Measurements from ENCODE around the gene TGFBRAP1.

TGFBRAP1 gene

DNA sequence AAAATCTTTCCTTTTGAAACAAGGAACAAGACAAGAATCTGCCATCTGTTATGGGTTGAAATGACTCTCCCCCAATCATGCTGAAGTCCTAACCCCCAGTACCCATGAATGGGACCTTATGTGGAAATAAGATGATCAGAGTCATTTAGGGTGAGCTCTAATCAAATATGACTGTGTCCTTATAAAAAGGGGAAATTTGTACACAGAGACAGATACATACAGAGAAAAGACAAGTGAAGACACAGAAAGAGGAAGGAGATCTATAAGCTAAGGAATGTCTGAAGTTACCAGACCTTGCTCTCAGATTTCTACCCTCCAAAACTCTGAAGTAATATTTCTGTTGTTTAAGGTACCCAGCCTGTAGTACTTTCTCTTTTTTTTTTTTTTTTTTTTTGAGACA, 15.7 kb downstream of the TGFBRAP1 start:
- no peak for DNase-seq

DNA sequence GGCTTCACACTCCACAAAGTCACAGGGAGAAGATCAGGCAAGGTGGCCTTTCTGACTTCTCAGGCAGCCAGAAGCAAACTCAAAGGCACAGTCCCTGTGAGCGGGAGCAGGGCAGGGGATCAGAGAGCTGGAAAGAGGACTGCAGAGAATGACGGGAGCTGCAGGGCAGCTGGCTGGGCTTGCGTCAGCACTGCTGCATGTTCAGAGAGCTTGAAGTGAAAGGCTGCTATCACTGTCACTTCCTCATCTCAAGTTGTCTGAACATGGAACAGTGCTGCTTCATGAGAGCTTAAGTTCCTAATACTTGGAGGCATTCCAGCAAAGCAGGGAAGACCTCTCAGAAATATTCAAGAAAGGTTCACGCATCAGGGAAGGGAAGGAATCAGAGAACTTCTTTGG, 20.4 kb downstream of the TGFBRAP1 start:
- no peak for DNase-seq

DNA sequence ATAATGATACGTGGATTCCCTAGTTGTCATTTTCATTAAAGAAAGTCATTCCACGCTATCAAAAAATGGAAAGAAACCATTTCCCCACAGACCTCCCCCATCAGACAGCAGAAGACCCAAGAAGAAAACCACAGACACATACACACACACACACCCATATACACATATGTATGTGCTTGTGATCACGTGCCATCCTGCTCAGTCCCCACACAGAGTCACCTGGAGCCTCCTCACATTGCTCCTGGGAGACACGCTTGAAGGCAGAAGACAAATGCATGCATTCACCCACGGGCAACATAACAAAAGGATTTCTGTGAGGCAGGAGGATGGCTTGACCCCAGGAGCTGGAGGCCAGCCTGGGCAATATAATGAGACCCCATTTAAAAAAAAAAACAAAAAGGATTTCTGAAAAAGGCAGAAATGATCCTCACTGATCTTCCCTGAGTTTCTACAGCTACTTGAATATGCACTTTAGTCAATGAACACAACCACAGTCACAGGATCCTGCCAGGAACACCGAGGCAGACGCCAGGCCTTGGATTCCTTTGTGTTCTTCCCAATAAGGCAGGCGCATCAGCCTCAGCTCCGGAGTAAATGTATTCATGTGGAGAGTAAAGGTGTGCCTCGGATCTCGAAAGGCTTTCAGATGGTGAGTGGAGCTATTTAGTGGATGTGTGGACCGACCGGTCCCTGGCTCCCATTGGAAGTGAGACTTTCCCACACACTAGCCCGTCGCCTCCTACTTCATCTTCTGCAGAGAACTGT, 21.0 kb downstream of the TGFBRAP1 start:
- DNase-seq, result no peak

DNA sequence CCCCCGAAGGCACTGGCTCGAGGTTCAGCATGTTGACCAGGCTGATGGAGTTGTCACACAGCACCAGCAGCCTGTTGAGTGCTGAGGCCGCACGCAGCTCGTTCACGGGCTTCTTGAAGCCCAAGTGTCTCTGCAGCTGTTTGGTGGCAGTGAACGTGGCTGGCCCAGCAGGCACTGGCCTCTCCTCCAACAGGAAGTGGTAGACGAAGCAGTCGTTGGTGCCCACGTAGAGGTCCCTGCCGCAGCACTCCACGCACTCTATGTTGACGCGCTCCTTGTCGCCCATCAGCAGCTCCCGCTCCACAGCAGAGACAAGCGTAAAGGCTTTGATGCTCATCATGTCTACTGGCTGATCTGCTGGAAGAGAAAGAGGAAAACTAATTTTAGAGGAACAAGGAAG, 21.6 kb downstream of the TGFBRAP1 start:
- no peak for DNase-seq

DNA sequence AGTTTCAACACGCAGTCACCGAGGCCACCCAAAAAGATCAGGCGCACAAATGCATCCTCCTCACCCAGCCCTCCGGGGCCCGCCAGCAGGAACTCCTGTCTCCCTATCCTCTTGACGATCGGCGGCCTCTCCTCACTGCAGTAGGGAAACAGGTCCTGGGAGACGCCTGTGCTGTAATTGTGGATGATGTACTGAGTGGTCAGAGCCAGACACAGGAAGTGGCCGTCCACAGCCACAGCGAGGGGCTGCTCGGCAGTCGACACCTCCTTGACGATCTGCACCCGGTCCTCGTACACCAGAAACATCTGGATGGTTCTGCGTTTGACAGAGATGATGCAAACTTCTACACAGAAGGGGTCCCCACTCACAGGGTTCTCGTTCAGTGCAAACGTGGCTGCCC, 22.0 kb downstream of the TGFBRAP1 start:
- no peak for DNase-seq

DNA sequence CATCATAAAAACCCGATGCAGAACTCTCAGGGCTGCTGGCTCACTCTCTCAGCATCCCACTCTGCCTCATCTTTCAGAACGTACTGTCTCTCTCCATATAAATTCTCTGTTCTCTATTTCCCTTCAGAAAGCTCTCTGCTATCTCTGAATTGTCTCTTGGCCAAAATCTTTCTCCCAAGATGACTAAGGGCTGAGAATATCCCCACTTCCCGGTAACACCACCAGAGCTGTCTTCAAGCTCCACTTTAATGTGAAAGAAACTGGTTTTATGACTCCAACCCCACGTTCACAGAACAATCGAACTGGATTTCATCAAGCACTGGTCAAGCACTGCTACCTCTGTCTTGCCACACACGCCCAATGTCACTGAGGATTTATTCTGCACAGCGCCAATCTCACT, 22.4 kb downstream of the TGFBRAP1 start:
- no peak for DNase-seq

DNA sequence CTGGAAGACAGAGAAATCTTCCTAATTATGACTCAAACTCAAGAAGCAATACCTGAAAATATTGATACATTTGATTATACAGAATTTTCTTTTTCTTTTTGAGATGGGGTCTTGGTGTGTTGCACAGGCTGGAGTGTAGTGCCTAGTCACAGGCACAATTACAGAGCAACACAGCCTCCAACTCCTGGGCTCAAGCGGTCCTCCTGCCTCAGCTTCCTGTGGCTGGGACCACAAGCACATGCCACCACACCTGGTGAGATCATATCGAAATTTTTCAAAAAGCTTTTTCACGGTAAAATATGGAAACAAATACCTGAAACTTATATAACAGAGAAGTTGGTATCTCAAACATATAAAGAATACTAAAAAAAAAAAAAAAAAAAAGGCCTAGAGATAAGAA, 27.9 kb downstream of the TGFBRAP1 start:
- no peak for DNase-seq

DNA sequence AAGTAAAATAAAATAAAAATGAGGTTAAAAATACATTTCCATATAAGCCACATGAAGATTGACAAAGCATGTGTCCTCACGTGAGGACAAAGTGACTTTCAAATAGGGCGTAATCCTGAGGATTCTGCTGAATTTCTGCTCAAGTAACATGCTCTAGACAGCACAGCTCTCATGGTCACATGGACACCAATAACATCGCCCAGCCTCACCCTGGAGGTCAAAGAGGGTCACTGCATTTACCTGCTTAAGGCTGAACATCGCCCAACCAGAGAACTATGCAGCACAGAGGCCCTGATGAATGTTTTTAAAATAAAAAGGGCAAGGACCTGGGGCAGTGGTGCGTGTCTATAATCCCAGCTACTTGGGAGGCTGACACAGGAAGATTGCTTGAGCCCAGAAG, 30.2 kb downstream of the TGFBRAP1 start:
- no peak for DNase-seq

DNA sequence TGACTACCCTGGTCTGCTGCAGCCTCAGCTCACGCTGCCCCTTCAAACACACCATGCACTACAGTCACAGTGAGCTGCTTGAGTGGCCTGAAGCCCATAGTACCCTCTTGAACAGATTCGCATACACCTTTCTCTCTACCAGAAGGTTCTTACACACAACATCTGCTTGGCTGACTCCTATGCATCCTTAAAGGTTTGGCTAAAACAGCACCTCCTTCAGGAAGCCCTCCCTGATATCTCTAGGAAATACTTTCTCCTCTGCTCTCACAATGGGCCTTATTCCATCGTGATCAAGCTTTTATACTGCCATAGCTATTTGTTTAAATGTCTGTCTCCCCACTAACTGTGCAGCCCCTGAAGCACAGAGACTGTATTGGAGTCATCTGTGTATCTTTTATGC, 31.5 kb downstream of the TGFBRAP1 start:
- no peak for DNase-seq

DNA sequence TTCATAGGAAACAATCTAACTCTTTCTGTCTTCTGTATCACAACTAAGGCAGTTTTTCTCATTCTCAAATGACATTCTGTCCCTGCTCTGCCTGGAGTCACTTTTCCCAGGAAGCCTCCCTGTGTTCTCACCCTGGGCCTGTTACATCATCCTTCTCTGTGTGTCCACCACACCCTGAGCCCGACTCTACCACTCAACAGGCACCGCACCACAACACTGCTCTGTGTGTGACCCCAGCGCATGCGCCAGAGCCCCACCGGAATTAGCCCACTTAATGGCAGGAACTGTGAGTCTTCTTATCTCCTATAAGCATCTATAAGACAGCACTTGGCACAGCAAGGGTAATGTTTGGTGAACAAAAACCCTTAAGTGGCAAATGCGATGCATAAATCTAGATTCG, 32.3 kb downstream of the TGFBRAP1 start:
- no peak for DNase-seq

DNA sequence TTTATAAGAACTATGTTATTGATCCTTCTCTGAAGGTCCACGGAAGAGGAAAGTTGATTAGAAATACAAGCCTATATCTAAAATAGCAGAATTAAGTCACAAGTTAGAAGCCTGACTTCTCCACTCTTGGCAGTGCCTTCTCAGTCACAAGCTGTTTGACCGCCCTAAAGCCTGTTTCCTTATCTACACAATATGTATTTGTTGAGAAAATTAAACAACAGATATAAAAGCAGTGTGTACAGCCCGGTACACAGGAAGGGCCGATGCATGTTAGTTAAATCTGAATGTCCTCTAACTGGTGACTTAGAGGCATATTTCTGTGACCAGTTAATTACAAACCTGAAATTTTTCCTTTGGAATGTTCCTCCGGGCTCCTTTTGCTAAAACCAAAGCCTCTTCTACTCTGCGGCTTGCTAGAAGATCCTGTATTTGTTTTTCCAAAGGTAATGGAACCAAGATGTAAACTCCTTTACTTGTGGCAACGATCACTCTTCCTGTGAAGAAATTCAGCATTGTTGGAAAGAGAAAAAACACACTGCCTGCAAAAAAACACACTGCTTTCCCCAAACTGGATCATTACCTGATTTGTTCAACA, 33.4 kb downstream of the TGFBRAP1 start:
- DNase-seq, result no peak

DNA sequence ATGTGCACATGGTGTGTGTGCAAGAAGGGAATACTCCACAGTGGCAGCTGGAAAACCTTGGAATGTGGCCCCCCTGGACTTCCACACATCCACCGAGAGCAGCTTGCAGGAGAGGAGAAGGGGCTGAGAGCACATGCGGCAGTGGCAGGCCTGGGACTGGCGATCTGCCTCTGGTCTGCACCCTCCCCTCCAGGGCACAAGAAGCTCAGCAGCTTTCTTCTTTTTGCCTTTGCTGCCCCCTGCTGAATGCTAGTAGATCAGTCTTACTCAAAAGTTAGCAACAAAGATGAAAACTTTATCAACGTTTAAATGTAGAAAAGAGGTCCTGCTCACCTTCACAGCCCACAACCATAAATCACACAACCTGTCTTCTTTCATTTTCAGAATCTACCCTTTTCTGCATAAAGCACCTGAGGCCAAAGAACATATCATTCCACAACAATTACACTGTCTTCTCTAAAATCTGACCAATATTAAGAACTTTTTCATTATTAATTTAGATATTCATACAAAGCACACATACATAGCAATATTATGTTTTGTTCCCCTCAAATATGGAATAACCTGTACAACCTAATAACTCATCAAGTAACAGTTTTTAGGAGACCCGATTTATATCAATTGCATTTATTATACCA, 34.6 kb downstream of the TGFBRAP1 start:
- no peak for DNase-seq

DNA sequence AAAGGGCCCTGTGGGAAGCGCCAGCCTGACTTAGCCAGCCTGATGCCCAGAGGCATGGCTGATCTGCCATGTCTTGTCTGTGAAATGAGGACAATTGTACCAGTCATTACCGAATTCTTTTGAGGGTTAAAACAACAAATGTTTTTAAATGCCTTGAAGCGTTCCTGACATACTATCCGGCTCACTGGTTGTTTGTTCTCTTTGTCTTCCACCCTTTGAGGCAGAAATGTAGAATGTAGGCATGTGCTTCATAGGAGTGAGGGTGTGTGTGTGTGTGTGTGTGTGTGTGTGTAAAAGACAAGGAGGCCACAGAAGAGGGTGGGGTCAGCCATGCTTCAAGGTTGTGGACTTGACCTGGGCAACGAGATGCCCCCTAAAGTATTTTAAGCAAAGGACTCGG, 35.5 kb downstream of the TGFBRAP1 start:
- DNase-seq, result no peak

DNA sequence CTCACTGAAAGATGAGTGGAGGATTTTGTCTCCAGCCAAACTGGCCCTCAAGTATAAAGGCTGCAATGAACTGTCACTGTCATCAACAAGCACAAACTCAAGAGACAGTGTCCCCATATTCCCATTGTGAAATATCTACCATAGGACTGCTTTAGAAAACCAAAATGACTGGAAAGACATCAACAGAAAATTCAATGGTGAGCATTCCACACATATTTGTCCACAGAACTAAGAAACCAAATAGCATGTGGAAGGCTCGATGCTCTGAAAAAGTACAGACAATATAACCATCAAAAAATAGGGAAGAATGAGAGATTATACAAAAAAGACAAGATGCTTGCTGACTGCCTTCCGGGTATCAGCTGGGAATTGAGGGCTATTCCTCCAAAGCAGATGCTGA, 37.6 kb downstream of the TGFBRAP1 start:
- DNase-seq, result no peak

DNA sequence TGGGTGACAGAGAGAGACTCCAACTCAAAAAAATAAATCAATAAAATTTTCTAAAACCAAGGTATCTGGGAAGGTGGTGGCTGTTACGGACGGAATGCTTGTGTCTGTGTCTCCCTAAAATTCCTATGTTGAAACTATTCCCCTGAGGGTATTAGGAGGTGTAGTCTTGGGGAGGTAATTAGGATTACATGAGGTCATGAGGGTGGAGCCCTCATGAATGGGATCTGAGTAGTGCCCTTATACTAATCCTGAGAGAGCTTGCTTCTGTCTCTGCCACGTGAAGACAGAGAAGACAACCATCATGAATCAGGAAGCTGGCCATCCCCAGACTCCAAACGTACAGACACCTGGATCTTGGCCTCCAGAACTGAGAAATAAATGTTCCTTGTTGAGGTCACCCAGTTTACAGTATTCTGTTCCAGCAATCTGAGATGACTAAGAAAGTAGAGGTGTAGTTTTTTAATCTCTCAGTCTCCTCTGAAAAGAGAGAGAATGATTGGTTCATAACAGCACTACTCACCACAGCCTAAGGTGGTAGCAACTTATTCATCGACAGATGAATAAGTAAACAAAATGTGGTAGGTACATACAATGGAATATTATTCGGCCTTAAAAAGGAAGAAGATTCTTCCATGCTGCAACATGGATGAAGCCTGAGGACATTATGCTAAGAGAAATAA, 38.4 kb downstream of the TGFBRAP1 start:
- no peak for DNase-seq

DNA sequence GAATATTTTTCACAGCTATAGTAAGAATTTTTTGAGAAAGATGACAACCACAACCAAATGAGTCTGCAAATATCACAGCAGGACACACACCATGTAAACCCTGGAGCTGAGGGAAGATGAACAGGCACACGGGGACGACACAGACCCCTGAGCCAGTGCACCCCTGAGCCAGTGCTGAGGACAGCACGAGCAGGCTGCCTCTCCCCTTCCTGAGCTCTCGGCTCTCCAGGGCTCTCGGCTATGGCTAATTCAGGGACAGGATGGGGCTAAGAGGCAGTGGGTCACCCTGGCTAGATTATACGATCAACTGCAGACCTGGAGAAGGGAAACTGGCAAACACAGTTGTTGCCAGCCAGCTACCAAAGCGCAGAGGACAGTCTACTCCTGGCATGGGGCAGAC, 41.4 kb downstream of the TGFBRAP1 start:
- no peak for DNase-seq

DNA sequence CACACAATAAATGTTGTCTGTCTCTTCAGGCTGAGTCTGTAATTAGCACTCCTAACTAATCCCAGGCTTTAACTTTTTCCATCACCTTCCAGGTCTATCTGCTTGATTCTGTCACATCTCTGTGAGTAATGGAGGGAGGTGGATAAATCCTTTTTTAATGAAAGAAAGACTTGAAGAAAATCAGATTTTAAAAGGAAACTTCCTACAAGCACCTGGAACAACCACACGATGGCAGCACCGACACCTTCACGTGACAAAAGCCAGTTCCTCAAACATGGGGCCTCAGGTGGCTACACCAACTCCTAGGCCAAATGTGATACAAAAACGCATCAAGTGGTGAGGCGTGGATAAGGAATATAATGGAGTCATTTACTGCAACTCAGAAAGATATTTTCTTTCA, 41.8 kb downstream of the TGFBRAP1 start:
- no peak for DNase-seq

DNA sequence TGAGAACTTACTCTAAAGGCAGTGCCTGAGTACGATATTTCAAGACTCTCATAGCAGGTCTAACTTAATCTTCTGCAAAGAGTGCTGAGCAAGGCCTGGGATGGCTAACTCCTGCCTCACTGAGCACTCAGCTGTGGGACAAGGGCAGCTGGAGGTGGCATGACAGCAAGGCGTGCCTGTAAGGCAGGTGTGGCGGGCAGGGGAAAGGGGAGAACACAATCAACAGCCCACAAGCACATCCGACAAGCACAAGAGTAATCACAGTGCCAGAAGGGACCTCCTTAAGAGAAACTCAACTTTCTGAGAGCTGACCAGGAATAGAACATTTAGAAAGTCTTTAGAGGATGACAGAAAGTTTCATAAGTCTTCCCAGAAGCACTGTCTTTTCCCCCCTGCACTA, 46.0 kb downstream of the TGFBRAP1 start:
- DNase-seq, result no peak

DNA sequence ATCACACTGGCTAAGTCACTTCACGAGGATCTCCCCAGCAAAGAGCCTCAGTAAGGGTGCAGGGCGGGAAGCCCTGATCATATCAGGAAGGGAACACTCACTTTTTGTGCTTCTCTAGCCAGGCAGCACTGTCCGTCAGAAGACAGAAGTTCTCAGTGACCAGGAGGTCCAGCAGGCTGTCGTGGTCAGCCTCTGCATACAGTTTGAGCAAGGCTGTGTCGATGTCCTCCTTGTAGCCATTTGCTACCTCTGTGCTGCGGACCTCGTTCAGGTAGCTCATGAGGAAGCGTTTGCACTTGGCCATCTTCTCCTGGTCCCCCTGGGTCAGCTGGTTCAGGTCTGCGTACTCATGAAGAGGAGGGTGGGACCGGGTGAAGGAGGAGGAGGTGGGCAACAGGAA, 49.3 kb downstream of the TGFBRAP1 start:
- no peak for DNase-seq

DNA sequence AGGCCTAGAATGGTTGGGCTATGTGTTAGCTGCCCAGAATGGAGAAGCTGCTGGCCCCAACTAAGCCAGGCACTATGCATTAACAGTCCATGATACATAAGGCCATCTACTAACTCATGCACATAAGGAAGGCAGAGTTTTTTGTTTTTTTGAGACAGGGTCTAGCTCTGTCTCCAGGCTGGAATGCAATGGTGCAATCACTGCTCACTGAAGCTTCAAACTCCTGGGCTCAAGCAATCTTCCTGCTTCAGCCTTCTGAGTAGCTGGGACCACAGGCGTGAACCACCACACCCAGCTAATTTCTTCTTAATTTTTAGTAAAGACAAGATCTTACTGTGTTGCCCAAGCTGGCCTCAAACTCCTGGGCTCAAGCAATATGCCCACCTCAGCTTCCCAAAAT, 50.4 kb downstream of the TGFBRAP1 start:
- DNase-seq, result no peak

DNA sequence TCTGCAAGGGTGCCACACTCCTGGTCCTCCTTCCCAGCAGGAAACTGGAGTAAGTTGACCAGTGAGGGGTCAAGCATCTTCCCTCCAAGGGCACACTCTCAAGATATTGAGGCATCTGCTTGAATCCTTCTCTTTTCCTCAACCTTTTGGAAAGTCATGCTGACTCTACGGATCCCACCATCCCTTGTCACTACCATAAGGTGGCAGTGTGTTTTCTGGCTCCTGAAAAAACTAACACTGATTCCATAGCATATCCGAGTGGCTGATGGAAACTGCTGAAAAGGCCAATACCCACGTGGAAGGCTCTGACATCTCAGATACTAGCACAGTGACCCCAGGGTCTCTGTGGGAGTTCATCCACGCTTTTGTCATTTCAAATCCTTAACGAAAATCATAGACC, 50.9 kb downstream of the TGFBRAP1 start:
- no peak for DNase-seq

DNA sequence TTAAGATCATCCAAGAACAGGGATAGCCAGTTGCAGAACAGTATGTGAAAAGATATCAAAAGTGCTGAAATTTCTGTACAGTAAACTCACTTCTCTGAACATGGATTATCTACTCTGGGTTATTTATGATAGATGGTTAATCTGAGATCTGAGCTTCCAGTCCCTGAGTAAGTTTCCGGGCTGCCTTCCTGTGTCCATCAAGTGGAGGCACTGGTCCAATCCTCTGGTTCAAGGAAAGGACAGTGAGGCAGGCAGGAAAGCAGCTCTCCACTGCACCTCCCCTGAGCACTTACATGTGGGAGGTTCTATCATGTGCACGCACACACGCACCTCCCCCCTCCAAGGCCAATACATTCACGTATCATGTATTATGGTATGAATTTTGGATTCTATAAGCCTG, 55.5 kb downstream of the TGFBRAP1 start:
- DNase-seq, result no peak

DNA sequence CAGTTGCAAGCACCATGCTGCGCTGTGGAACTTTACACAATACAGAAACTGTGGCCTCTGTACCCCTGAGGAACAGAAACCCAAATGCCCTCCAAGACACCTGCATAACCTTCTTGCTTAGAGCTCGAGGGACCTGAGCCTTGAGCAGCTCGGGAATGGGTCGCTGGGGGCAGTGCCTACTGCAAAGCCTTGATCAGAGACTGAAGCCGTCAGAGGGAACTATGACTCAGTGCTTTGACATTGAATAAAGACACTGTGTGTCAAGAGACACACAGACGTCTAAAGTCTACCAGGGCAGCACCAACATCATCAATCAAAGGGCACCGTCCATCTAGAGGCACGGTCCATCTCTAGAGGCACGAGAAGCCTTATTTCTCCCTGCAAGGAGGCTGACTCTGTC, 57.4 kb downstream of the TGFBRAP1 start:
- no peak for DNase-seq

Measured in NCI-H187 (cell line).